Muscle layer of colon (tissue), 2 donors: ENCODE results near the gene ITGA2.

Experiments
- H3K27ac ChIP-seq: one replicate; pipeline ENCODE4 v1.7.0; 2013; ENCODE audit warnings: low read depth, mild to moderate bottlenecking, low read length, moderate library complexity
- H3K27me3 ChIP-seq, 2 donors: one replicate each; pipeline ENCODE4 v1.7.0; 2013; ENCODE audit warnings: low read length in 2 of 2, mild to moderate bottlenecking in 2 of 2; ENCODE audit not compliant: insufficient read depth in 2 of 2, control insufficient read depth in 1 of 2
- H3K36me3 ChIP-seq: one replicate; pipeline ENCODE4 v1.7.0; 2013; ENCODE audit warnings: mild to moderate bottlenecking, low read length; ENCODE audit not compliant: insufficient read depth
- H3K4me1 ChIP-seq: one replicate; pipeline ENCODE4 v1.7.0; 2013; ENCODE audit warnings: mild to moderate bottlenecking, low read length; ENCODE audit not compliant: insufficient read depth
- H3K4me3 ChIP-seq, 2 donors: one replicate each; pipeline ENCODE4 v1.7.0; 2013; ENCODE audit warnings: low read length in 2 of 2, low read depth in 1 of 2, mild to moderate bottlenecking in 1 of 2, moderate library complexity in 1 of 2
- H3K9ac ChIP-seq: one replicate; pipeline ENCODE4 v1.7.0; 2013; ENCODE audit warnings: low read length
- H3K9me3 ChIP-seq: one replicate; pipeline ENCODE4 v1.7.0; 2013; ENCODE audit warnings: mild to moderate bottlenecking, low read length
- donor health status: abdominal sarcoma.
- donor health status: Adenocarcinoma of cecum.

ITGA2 gene

DNA sequence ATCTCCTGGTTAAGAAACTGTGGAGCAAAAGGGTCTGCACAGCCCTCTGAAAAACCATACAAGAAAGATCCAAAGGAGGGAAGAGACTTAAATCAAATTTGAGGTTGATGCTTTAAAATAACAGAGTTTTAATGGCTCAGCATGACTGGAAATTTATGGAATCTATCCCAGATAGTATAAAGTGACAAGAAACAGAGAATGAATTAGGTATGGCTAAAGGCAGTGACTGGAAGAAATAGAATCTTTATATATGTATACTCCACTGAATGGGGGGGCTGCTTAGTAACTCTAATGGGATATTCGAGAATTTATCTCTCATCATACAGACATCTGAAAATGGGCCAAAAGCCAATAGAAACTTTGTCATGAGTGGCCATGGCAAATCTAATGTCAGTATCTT is 138.0 kb downstream of the ITGA2 start:
- H3K4me1 ChIP-seq, result no peaks in the 10 kb centered on the region
- H3K4me3 ChIP-seq, result no peak overlapping the region
- H3K9ac ChIP-seq, result no peak overlapping the region
- H3K27ac ChIP-seq, result no peak overlapping the region
- H3K27me3 ChIP-seq, result no peaks in the 10 kb centered on the region
- no peaks in the 10 kb centered on the region for H3K36me3 ChIP-seq
- H3K9me3 ChIP-seq, result no peaks in the 10 kb centered on the region

DNA sequence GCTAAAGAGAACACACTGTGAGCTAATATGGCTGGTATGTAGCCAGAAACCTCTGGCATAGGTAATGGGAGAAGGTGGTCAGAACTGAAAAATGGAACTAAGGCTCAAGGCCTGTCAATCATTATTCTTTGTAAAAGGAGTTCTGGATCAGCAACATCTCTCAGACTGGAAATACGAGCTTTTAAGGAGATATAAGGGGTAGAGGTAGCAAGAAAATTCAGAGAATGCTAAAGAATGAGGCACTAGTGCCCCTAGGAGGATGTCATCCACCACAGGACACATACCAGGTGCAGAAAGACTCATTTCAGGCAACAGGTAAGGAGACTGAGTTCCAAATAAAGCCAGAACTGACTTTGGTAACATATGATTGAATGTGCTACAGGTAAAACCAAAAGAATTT is 139.3 kb downstream of the ITGA2 start:
- Histone ChIP-seq H3K36me3 (no peaks in the 10 kb centered on the region), H3K27ac (no peak overlapping the region), H3K4me3 (no peak overlapping the region), H3K27me3 (no peaks in the 10 kb centered on the region), H3K4me1 (no peaks in the 10 kb centered on the region), H3K9ac (no peak overlapping the region), H3K9me3 (no peaks in the 10 kb centered on the region)

DNA sequence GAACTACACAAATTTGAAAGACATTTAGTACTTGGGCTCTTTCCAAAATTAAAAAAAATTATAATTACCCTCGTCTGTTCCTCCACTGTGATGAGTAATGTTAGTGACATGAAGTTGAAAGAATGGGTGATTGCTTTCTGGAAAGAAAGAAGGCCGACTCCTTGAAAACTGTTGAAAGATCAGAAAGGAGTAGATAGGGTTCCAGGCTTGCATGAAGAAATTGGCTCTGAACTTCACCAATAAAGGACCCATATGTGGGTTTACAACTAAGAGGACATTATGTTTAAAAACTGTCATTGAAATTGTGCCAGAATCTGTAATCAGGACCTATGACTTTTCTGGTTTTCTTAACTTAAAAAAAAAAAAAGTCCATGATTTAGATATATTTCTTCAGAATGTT is 141.1 kb downstream of the ITGA2 start:
- Histone ChIP-seq H3K27me3 (no peaks in the 10 kb centered on the region), H3K36me3 (no peaks in the 10 kb centered on the region), H3K27ac (no peak overlapping the region), H3K4me3 (no peak overlapping the region), H3K9ac (no peak overlapping the region), H3K9me3 (no peaks in the 10 kb centered on the region), H3K4me1 (no peaks in the 10 kb centered on the region)

DNA sequence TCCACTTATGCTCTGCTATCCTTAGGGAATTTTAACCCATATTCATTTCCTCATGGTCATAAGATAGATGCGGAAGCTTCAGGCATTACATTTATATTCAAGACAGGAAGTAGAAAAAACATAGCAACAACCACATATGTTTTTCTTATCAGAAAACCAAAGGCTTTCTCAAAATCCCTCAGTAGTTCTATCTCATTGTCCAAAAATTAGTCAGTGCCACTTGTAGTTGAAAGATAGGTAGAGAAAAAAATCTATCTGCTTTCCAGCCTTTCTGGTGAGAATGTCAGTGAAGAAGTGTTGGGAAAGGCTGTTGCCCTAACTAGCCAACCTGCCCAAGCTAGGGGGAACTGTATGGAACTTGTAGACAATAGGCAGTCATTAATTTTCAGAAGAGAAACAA is 143.9 kb downstream of the ITGA2 start:
- Histone ChIP-seq H3K9ac (no peak overlapping the region), H3K27ac (no peak overlapping the region), H3K9me3 (no peaks in the 10 kb centered on the region), H3K27me3 (no peaks in the 10 kb centered on the region), H3K36me3 (no peaks in the 10 kb centered on the region), H3K4me1 (no peaks in the 10 kb centered on the region), H3K4me3 (no peak overlapping the region)
